GM18505 (cell line): Measurements from ENCODE around the gene IRAK1.

Source experiments
- ATAC-seq: cut with Tn5 transposase; IDR thresholded peaks from one replicate; pipeline ENCODE4 v1.9.1; 2021; ENCODE audit not compliant: unreplicated experiment
- POLR2A ChIP-seq: IDR thresholded peaks from 4 replicates; pipeline ENCODE4 v1.6.1; 2011; ENCODE audit warnings: borderline replicate concordance; ENCODE audit not compliant: insufficient read depth, insufficient read length; ENCODE audit errors: extremely low read depth

The IRAK1 gene

DNA sequence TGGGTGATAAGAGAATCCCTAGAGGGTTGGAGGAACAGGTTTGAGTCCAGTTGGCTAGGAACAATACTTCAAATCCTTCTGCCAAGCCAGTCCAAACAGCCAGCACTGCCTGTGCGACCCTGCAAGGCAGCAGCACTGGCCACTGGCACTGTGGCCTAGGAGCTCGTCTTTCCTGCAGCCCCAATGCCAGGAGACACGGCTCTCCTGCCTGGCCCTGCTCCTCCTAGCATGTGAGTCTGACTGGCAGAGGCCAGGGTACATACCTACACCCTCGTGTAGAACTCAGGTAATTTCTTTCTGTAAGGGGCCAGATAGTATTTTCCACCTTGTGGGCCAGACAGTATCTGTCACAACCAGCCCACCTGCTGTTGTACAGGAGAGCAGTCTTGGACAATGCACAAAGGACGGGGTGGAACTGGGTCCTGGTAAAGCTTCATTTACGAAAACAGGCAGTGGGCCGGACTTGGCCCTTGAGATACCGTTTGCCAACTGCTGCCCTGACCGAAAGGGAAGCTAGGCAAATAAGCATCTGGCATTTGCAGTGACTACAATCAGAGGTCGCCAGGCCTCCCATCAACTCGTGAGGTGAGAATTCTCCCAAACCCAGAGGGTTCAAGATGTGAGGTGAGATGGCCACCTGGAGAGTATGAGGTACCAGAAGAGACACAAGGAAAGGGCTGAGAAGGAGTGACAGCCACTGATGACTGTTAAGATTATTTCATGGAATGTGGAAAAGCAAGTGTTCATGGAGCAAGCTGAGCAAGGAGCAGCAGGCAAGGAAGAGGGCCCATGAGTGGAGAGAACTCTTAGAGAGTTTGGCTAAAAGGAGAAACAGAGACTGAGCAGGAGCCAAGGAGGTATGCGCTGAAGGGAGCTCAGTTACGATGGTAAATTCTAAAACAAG lies 29.8 kb upstream of the IRAK1 start:
- ATAC-seq: no peak
- no peak for TF ChIP-seq POLR2A

DNA sequence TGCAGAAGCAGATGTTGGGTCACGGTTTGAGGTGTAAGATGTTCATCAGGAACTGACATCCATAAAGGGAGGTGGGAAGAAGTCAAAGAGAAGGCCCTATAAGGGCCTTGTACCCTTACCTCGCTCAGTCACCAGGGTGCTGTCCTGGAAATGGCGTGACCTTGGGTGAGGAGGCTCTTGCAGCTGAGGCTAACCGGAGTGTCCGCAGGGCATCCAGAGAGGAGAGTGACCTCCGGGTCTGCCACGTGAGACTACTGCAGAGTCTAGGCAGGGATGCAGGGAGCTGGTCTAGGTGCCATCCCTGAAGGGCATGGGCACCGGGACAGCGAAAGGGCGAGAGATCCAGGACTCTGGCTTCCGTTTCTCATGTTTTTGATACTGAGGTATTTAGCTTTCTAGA lies 28.7 kb upstream of the IRAK1 start:
- no peak for ATAC-seq
- TF ChIP-seq POLR2A: no peak

GRCh38 chrX:154046940-154047610 lies 27.4 kb upstream of the IRAK1 start:
- TF ChIP-seq POLR2A: no peak
- ATAC-seq: no peak

GRCh38 chrX:154046031-154046781 lies 26.5 kb upstream of the IRAK1 start:
- TF ChIP-seq POLR2A: no peak
- ATAC-seq: no peak

- TF ChIP-seq POLR2A: no peak
- no peak for ATAC-seq
Observed at GRCh38 chrX:154044091-154044490, 24.4 kb upstream of the IRAK1 start.

GRCh38 chrX:154043003-154043763 lies 23.5 kb upstream of the IRAK1 start:
- no peak for TF ChIP-seq POLR2A
- ATAC-seq: no peak

DNA sequence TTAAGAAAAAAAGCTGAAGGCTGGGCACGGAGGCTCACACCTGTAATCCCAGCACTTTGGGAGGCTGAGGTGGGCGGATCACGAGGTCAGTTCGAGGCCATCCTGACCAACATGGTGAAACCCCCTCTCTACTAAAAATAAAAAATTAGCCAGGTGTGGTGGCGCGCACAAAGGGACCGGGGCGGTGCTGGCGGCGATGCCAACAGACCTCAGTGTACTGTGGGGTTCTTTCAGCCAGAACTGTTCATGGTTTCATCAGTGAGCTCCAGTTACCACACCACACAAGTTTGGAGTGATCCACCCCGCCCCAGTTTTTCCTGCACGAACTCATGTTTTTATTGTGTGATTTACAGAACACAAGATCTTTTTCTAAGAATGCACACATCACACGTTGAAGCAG lies 21.2 kb upstream of the IRAK1 start:
- no peak for TF ChIP-seq POLR2A
- no peak for ATAC-seq

DNA sequence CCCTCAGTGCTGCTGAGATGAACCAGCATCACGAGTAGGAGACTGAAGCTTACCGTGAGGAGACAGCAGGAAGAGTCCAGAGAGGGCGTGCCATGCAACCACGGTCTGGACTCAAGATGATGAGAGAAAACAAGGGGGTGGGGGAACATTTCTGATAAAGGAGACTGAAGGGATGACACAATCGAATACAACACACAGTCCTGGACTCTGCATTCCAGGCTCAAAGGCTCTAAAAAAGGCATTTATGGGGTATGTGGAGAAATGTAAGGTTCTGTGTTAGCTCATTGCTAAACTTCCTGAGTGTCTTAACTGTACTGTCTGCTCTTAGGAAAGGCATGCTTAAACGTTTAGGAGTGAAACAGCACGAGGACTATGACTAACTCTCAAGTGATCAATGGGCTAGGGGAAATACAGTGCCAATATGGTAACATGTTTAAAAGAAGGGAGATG lies 20.6 kb upstream of the IRAK1 start:
- ATAC-seq: no peak
- TF ChIP-seq POLR2A: no peak

- TF ChIP-seq POLR2A: no peak
- no peak for ATAC-seq
Observed at GRCh38 chrX:154039577-154039976, 19.9 kb upstream of the IRAK1 start.

GRCh38 chrX:154038656-154039055 lies 19.0 kb upstream of the IRAK1 start:
- TF ChIP-seq POLR2A: no peak
- ATAC-seq: no peak

GRCh38 chrX:154037754-154038153 lies 18.1 kb upstream of the IRAK1 start:
- no peak for TF ChIP-seq POLR2A
- ATAC-seq: no peak

- no peak for ATAC-seq
- no peak for TF ChIP-seq POLR2A
Observed at GRCh38 chrX:154036513-154036912, 16.8 kb upstream of the IRAK1 start.

DNA sequence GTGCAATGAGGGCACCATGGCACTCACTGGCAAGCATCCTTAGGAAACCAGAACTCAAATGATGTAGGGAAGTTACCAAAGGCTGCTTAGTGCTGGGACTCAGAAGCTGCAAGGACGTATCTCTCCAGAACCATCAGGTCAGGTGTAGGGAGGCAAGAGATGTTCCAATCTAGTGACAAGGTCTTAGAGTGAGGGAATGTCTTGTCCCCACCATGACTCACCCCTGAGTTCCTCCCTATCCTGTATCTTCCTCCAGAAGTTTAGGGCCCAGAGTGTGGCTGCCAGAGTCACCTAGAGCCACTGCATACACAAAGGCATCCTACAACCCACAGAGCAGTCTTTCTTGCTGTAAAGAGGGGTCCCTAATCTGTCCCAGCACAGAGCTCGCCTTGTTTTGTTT lies 14.1 kb upstream of the IRAK1 start:
- no peak for TF ChIP-seq POLR2A
- ATAC-seq: no peak

DNA sequence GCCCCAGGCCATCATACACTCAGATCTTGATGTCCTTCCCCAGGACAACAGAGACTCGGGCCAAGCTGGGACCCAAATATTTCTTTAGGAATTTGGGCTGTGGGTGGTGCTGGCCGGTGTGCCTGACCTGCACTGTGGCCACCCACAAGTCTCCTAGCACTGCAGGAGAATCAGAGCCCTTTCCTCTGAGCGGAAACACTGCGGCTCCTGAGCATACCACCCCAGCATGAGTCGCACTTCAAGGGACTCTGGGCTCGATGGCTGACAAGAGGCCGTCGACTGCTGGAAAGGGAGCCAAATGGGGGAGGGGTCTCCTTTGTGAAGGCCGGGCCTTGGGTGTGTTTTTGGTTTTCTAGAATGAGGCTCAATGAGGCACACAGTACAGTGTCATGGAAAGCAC lies 13.0 kb upstream of the IRAK1 start:
- TF ChIP-seq POLR2A: no peak
- ATAC-seq: no peak

DNA sequence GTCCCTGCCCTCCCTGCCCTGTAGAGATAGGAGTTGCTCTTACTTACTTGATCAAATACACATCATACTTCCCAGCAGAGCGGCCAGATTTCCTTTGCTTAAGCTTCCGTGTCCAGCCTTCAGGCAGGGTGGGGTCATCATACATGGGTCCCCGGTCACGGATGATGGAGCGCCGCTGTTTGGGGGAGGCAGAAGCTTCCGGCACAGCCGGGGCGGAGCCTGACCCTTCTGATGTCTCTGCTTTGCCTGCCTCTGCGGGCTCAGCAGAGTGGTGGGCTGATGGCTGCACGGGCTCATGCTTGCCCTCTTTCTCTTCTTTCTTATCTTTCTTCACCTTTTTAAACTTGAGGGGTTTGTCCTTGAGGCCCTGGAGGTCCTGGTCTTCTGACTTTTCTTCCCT lies 12.5 kb upstream of the IRAK1 start:
- ATAC-seq: no peak
- TF ChIP-seq POLR2A: no peak
